Measurements from ENCODE around the gene NINJ2. TPM values are rescaled to one million over a fixed set of nuclear protein-coding genes. Genes with fewer than 3 reads are reported as not detected.

The NINJ2 gene
- polyA plus RNA-seq, 1 of the 3 experiments (the other 2 are of a cell fraction) = 0.07 TPM

GRCh38 chr12:549476-550082 is 113.7 kb downstream of the NINJ2 start:
- Histone ChIP-seq H3K9ac (no peak overlapping the region), H3K9me2 (no peaks in the 10 kb centered on the region), H3K27ac (ENCODE audit: low read depth in 2 of 2, low read length in 1 of 2) (no peak overlapping the region), H3K4me2 (no peak overlapping the region), H3K36me3 (replicated peaks in 1 of 2; ENCODE audit: control insufficient read depth in 1 of 2, insufficient read depth in 2 of 2, low read length in 1 of 2) (no peaks in the 10 kb centered on the region), H3K4me3 (ENCODE audit: low read depth in 2 of 2, low read length in 1 of 2) (no peak overlapping the region), H3F3A (replicated peaks; ENCODE audit: insufficient read depth) (no peaks in the 10 kb centered on the region), H2AFZ (ENCODE audit: low read depth) (no peak overlapping the region), H3K79me2 (ENCODE audit: insufficient read depth) (no peaks in the 10 kb centered on the region), H3K4me1 (ENCODE audit: control insufficient read depth in 1 of 2, insufficient read depth in 2 of 2, low read depth in 1 of 2, low read length in 1 of 2) (peaks cover 0 to 8% of the 10 kb centered on the region in 2 experiments; a peak in 1 of 4 replicates), H3K9me3 (no peaks in the 10 kb centered on the region), H3K27me3 (ENCODE audit: insufficient read depth) (no peaks in the 10 kb centered on the region; the same call in 1 of the 2 replicates), H4K20me1 (ENCODE audit: insufficient read depth) (no peaks in the 10 kb centered on the region)
- DNase-seq = no peak
- TF ChIP-seq RCOR1 (IDR thresholded peaks at IDR 0.05; ENCODE audit: low read length) (no peak), USF2 (IDR thresholded peaks at IDR 0.05; ENCODE audit: borderline replicate concordance, low read depth, low read length) (no peak), NFIC (IDR thresholded peaks at IDR 0.05; ENCODE audit: borderline replicate concordance) (no peak)
- ChIA-PET CTCF (interaction anchor here (1.9 to 17.8 kb wide), 2 partner anchors 96 to 100 kb away, joined by 13 to 560 read pairs; partner anchors contain the start of gene B4GALNT3), POLR2A (no interaction called here)
- 72% methylated on average over 19 of the region's 29 CpGs for WGBS (ENCODE audit: low lambda C conversion rate)

GRCh38 chr12:547883-548470 is 115.3 kb downstream of the NINJ2 start:
- ChIA-PET CTCF (interaction anchor here (0.6 to 17.8 kb wide), 33 partner anchors 11 to 1068 kb away, joined by 3 to 560 read pairs (median 6); partner anchors contain the start of genes B4GALNT3, CCDC77 and KDM5A), POLR2A (no interaction called here)
- H3K79me2 ChIP-seq (ENCODE audit: insufficient read depth) = no peaks in the 10 kb centered on the region
- DNase-seq = no peak
- no peaks in the 10 kb centered on the region for H4K20me1 ChIP-seq (ENCODE audit: insufficient read depth)
- H3K36me3 ChIP-seq (replicated peaks in 1 of 2; ENCODE audit: control insufficient read depth in 1 of 2, insufficient read depth in 2 of 2, low read length in 1 of 2) = no peaks in the 10 kb centered on the region
- H3F3A ChIP-seq (replicated peaks; ENCODE audit: insufficient read depth) = no peaks in the 10 kb centered on the region
- no peak overlapping the region for H3K9ac ChIP-seq
- no peaks in the 10 kb centered on the region; the same call in 1 of the 2 replicates for H3K27me3 ChIP-seq (ENCODE audit: insufficient read depth)
- H3K9me2 ChIP-seq = no peaks in the 10 kb centered on the region
- H3K9me3 ChIP-seq = no peaks in the 10 kb centered on the region
- H3K4me3 ChIP-seq (ENCODE audit: low read depth in 2 of 2, low read length in 1 of 2) = no peak overlapping the region
- 48% methylated on average over 8 of the region's 13 CpGs for WGBS (ENCODE audit: low lambda C conversion rate)
- H3K4me2 ChIP-seq = no peak overlapping the region
- H3K27ac ChIP-seq (ENCODE audit: low read depth in 2 of 2, low read length in 1 of 2) = no peak overlapping the region
- no peak overlapping the region for H2AFZ ChIP-seq (ENCODE audit: low read depth)
- H3K4me1 ChIP-seq (ENCODE audit: control insufficient read depth in 1 of 2, insufficient read depth in 2 of 2, low read depth in 1 of 2, low read length in 1 of 2) = peaks cover 0 to 8% of the 10 kb centered on the region in 2 experiments; a peak in 1 of 4 replicates
- TF ChIP-seq CTCF (IDR thresholded peaks at IDR 0.05) = no peak
- no peak for TF ChIP-seq FOXM1 (IDR thresholded peaks at IDR 0.05; ENCODE audit: low read depth)
- no peak for TF ChIP-seq RFX5 (IDR thresholded peaks at IDR 0.05; ENCODE audit: low read length)
- no peak for TF ChIP-seq REST (IDR thresholded peaks at IDR 0.05; ENCODE audit: low read depth, low read length)
- TF ChIP-seq USF1 (IDR thresholded peaks at IDR 0.05; ENCODE audit: borderline replicate concordance, low read depth) = no peak
- TF ChIP-seq SIN3A (IDR thresholded peaks at IDR 0.05; ENCODE audit: borderline replicate concordance, low read depth, low read length) = no peak
- TF ChIP-seq PBX3 (IDR thresholded peaks at IDR 0.05) = no peak
- TF ChIP-seq TAF1 (IDR thresholded peaks at IDR 0.05; ENCODE audit: borderline replicate concordance, low read depth, low read length) = no peak
- TF ChIP-seq IRF3 (IDR thresholded peaks at IDR 0.05; ENCODE audit: low read depth, low read length) = no peak
- TF ChIP-seq MXI1 (IDR thresholded peaks at IDR 0.05; ENCODE audit: low read depth, low read length) = no peak
- no peak for TF ChIP-seq RCOR1 (IDR thresholded peaks at IDR 0.05; ENCODE audit: low read length)
- TF ChIP-seq POLR2AphosphoS5 (IDR thresholded peaks at IDR 0.05; ENCODE audit: low read depth, low read length) = no peak
- TF ChIP-seq EZH2phosphoT487 (IDR thresholded peaks at IDR 0.05; ENCODE audit: borderline replicate concordance, low read depth) = no peak
